ENCODE data around the gene NRXN3.

Gene NRXN3

GRCh38 chr14:79568594-79568993 is 1398.4 kb downstream of the NRXN3 start:
- no peak overlapping the region for H2AFZ ChIP-seq (ENCODE audit: low read depth, low read length, severe bottlenecking)
- H3K36me3 ChIP-seq (ENCODE audit: low read length), result no peaks in the 10 kb centered on the region
- H4K20me1 ChIP-seq (ENCODE audit: low read depth, low read length), result no peaks in the 10 kb centered on the region
- no peaks in the 10 kb centered on the region for H3K27me3 ChIP-seq (ENCODE audit: low read length)
- no peak overlapping the region for H3K4me3 ChIP-seq (ENCODE audit: insufficient read depth, low read length, poor library complexity, severe bottlenecking)
- no peaks in the 10 kb centered on the region for H3K9me3 ChIP-seq (ENCODE audit: insufficient read depth, low read length)
- H3F3A ChIP-seq (ENCODE audit: insufficient read depth), result no peaks in the 10 kb centered on the region
- no peak overlapping the region for H3K9ac ChIP-seq (ENCODE audit: low read length)
- TF ChIP-seq EZH2phosphoT487 (conservative IDR thresholded peaks at IDR 0.05; ENCODE audit: low read length) (no peak), CTCF (IDR thresholded peaks at IDR 0.05; ENCODE audit: insufficient read depth, low read length, poor library complexity, severe bottlenecking) (no peak)
- no peak overlapping the region for H3K27ac ChIP-seq (ENCODE audit: low read depth, low read length)
- no peaks in the 10 kb centered on the region for H3K9me2 ChIP-seq (replicated peaks; ENCODE audit: insufficient read depth, low read length)
- H3K79me2 ChIP-seq (ENCODE audit: insufficient read depth, low read length), result no peaks in the 10 kb centered on the region
- no peak overlapping the region for H3K4me2 ChIP-seq (ENCODE audit: low read depth, low read length, poor library complexity, severe bottlenecking)

- Histone ChIP-seq H3K79me2 (ENCODE audit: insufficient read depth, low read length) (no peaks in the 10 kb centered on the region), H3K9ac (ENCODE audit: low read length) (no peak overlapping the region), H3K4me3 (ENCODE audit: insufficient read depth, low read length, poor library complexity, severe bottlenecking) (no peak overlapping the region), H4K20me1 (ENCODE audit: low read depth, low read length) (no peaks in the 10 kb centered on the region), H3K36me3 (ENCODE audit: low read length) (no peaks in the 10 kb centered on the region), H3F3A (ENCODE audit: insufficient read depth) (no peaks in the 10 kb centered on the region), H3K9me2 (replicated peaks; ENCODE audit: insufficient read depth, low read length) (no peaks in the 10 kb centered on the region), H3K27me3 (ENCODE audit: low read length) (no peaks in the 10 kb centered on the region), H3K4me2 (ENCODE audit: low read depth, low read length, poor library complexity, severe bottlenecking) (no peak overlapping the region), H2AFZ (ENCODE audit: low read depth, low read length, severe bottlenecking) (no peak overlapping the region), H3K27ac (ENCODE audit: low read depth, low read length) (no peak overlapping the region), H3K9me3 (ENCODE audit: insufficient read depth, low read length) (no peaks in the 10 kb centered on the region)
- TF ChIP-seq CTCF (IDR thresholded peaks at IDR 0.05; ENCODE audit: insufficient read depth, low read length, poor library complexity, severe bottlenecking) (no peak), EZH2phosphoT487 (conservative IDR thresholded peaks at IDR 0.05; ENCODE audit: low read length) (no peak)
Measured at GRCh38 chr14:79569072-79569471, 1398.9 kb downstream of the NRXN3 start.

GRCh38 chr14:79570648-79571047 is 1400.5 kb downstream of the NRXN3 start:
- no peak overlapping the region for H3K27ac ChIP-seq (ENCODE audit: low read depth, low read length)
- H2AFZ ChIP-seq (ENCODE audit: low read depth, low read length, severe bottlenecking), result no peak overlapping the region
- no peak overlapping the region for H3K4me2 ChIP-seq (ENCODE audit: low read depth, low read length, poor library complexity, severe bottlenecking)
- H3K9ac ChIP-seq (ENCODE audit: low read length), result no peak overlapping the region
- no peaks in the 10 kb centered on the region for H3K27me3 ChIP-seq (ENCODE audit: low read length)
- H3K79me2 ChIP-seq (ENCODE audit: insufficient read depth, low read length), result no peaks in the 10 kb centered on the region
- H3K9me2 ChIP-seq (replicated peaks; ENCODE audit: insufficient read depth, low read length), result no peaks in the 10 kb centered on the region
- no peaks in the 10 kb centered on the region for H3K36me3 ChIP-seq (ENCODE audit: low read length)
- no peaks in the 10 kb centered on the region for H3F3A ChIP-seq (ENCODE audit: insufficient read depth)
- H4K20me1 ChIP-seq (ENCODE audit: low read depth, low read length), result no peaks in the 10 kb centered on the region
- no peak overlapping the region for H3K4me3 ChIP-seq (ENCODE audit: insufficient read depth, low read length, poor library complexity, severe bottlenecking)
- TF ChIP-seq EZH2phosphoT487 (conservative IDR thresholded peaks at IDR 0.05; ENCODE audit: low read length), result no peak
- no peak for TF ChIP-seq CTCF (IDR thresholded peaks at IDR 0.05; ENCODE audit: insufficient read depth, low read length, poor library complexity, severe bottlenecking)
- no peaks in the 10 kb centered on the region for H3K9me3 ChIP-seq (ENCODE audit: insufficient read depth, low read length)
